Smooth muscle cell (in vitro differentiated cells): ENCODE results near the gene MAGEA1. TPM values are rescaled to one million over a fixed set of nuclear protein-coding genes. Genes with fewer than 3 reads are reported as not detected.
"Not testable (repeated sequence)": the region's sequence is repeated elsewhere in the genome, so short reads cannot be mapped to it uniquely, and the experiment has no call there.

Experiments
- DNase-seq: peaks from one replicate; lab custom pipeline; 2025; ENCODE audit not compliant: unreplicated experiment; lab: John Stamatoyannopoulos, UW
- H2AFZ ChIP-seq: fragments of 200-600 bp; sonication (generic); 2 replicates; pipeline ENCODE4 v1.6.0; 2016; ENCODE audit warnings: antibody characterized with exemption, low read depth, mild to moderate bottlenecking
- H3F3A ChIP-seq: fragments of 200-600 bp; sonication (generic); 2 replicates; pipeline ENCODE4 v1.6.0; 2017; ENCODE audit warnings: antibody characterized with exemption, low read depth
- H3K27ac ChIP-seq: fragments of 200-600 bp; sonication (generic); 2 replicates; pipeline ENCODE4 v1.5.1; 2016; ENCODE audit warnings: low read depth, mild to moderate bottlenecking
- H3K27me3 ChIP-seq: fragments of 200-600 bp; sonication (generic); 2 replicates; pipeline ENCODE4 v1.6.1; 2016; ENCODE audit warnings: low read depth, mild to moderate bottlenecking
- H3K36me3 ChIP-seq: fragments of 200-600 bp; sonication (generic); 2 replicates; pipeline ENCODE4 v1.5.1; 2016; ENCODE audit warnings: low read depth
- H3K4me1 ChIP-seq: fragments of 200-600 bp; sonication (generic); 2 replicates; pipeline ENCODE4 v1.5.1; 2016; ENCODE audit warnings: low read depth
- H3K4me2 ChIP-seq: fragments of 200-600 bp; sonication (generic); 2 replicates; pipeline ENCODE4 v1.6.0; 2016; ENCODE audit warnings: mild to moderate bottlenecking
- H3K4me3 ChIP-seq: fragments of 200-600 bp; sonication (generic); 2 replicates; pipeline ENCODE4 v1.5.1; 2016; ENCODE audit warnings: mild to moderate bottlenecking
- H3K79me2 ChIP-seq: fragments of 200-600 bp; sonication (generic); 2 replicates; pipeline ENCODE4 v1.6.0; 2016; ENCODE audit warnings: low read depth, mild to moderate bottlenecking
- H3K9ac ChIP-seq: fragments of 200-600 bp; sonication (generic); 2 replicates; pipeline ENCODE4 v1.6.0; 2016; ENCODE audit warnings: low read depth
- H3K9me3 ChIP-seq: fragments of 200-600 bp; sonication (generic); replicated peaks from 2 replicates; pipeline ENCODE4 v1.5.1; 2016; ENCODE audit warnings: low read depth
- H4K20me1 ChIP-seq: fragments of 200-600 bp; sonication (generic); 2 replicates; pipeline ENCODE4 v1.6.0; 2016; ENCODE audit warnings: low read depth
- CTCF ChIP-seq: fragments of 200-600 bp; sonication (generic); IDR thresholded peaks from 2 replicates; pipeline ENCODE4 v1.5.1; 2017; ENCODE audit warnings: borderline replicate concordance, mild to moderate bottlenecking, antibody characterized with exemption; ENCODE audit not compliant: insufficient read depth, poor library complexity, severe bottlenecking
- WGBS: methylation state at CpG from one replicate; pipeline ENCODE4 v1.1.7; 2016; ENCODE audit warnings: low lambda C conversion rate; 5-methylcytosine and 5-hydroxymethylcytosine counted together
- polyA plus RNA-seq: library from polyadenylated mRNA; unstranded; fragments of >200 nt; fragmentation: Nextera tagmentation; extraction: Ambion mirVana; gene quantifications from 2 replicates; pipeline ENCODE4 v1.2.1, GENCODE V29; 2016
- total RNA-seq: library from RNA; depleted of rRNA; stranded (reverse); fragments of >200 nt; gene quantifications from 2 replicates; pipeline ENCODE4 v1.2.3, GENCODE V29; 2014

The MAGEA1 gene, protein sequence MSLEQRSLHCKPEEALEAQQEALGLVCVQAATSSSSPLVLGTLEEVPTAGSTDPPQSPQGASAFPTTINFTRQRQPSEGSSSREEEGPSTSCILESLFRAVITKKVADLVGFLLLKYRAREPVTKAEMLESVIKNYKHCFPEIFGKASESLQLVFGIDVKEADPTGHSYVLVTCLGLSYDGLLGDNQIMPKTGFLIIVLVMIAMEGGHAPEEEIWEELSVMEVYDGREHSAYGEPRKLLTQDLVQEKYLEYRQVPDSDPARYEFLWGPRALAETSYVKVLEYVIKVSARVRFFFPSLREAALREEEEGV
- not detected in 2 replicates for total RNA-seq
- not detected in 2 replicates for polyA plus RNA-seq

- H3K27ac ChIP-seq, result no peak within 1 kb of the TSS
- no peaks in the 10 kb centered on the region for H3K27me3 ChIP-seq
- 93% methylated on average over 19 of the region's 19 CpGs for WGBS
- no peaks in the 10 kb centered on the region for H4K20me1 ChIP-seq
- TF ChIP-seq CTCF, result no peak
- H2AFZ ChIP-seq, result no peak within 1 kb of the TSS
- no peaks in the 10 kb centered on the region for H3K36me3 ChIP-seq
- no peak for DNase-seq
- no peaks in the 10 kb centered on the region for H3K79me2 ChIP-seq
- H3K4me2 ChIP-seq, result no peak within 1 kb of the TSS
- H3K4me1 ChIP-seq, result no peaks in the 10 kb centered on the region
- no peaks in the 10 kb centered on the region for H3F3A ChIP-seq
- H3K4me3 ChIP-seq, result no peak within 1 kb of the TSS
- peaks cover under 1% of the 10 kb centered on the region for H3K9me3 ChIP-seq
- H3K9ac ChIP-seq, result no peak within 1 kb of the TSS
These were observed at the start of gene MAGEA1 for GRCh38 chrX:153179131-153179530. Gene MAGEA1 (plus strand): TSS chrX:153179284. CDS start chrX:153182390, 3,106 bp downstream.

GRCh38 chrX:153132924-153133323 is 46.2 kb upstream of the MAGEA1 start:
- not testable (repeated sequence) for H3K27me3 ChIP-seq, H3K27ac ChIP-seq, H3F3A ChIP-seq, H3K4me2 ChIP-seq, H3K4me1 ChIP-seq, H2AFZ ChIP-seq, H3K79me2 ChIP-seq, H4K20me1 ChIP-seq, H3K9ac ChIP-seq, H3K4me3 ChIP-seq, DNase-seq, H3K9me3 ChIP-seq, H3K36me3 ChIP-seq
- no CpG with 5 or more reads among the region's 12 CpGs for WGBS

- H3K4me2 ChIP-seq, result not testable (repeated sequence)
- WGBS, result no CpG with 5 or more reads among the region's 4 CpGs
These were observed 40.0 kb upstream of the MAGEA1 start for GRCh38 chrX:153139074-153139473.

GRCh38 chrX:153146288-153146687 is 32.8 kb upstream of the MAGEA1 start:
- DNase-seq, H4K20me1 ChIP-seq, H2AFZ ChIP-seq, H3K4me1 ChIP-seq, H3K27me3 ChIP-seq, H3F3A ChIP-seq, H3K4me2 ChIP-seq, H3K79me2 ChIP-seq, H3K36me3 ChIP-seq, H3K4me3 ChIP-seq, H3K27ac ChIP-seq, H3K9ac ChIP-seq, H3K9me3 ChIP-seq: not testable (repeated sequence)
- WGBS, result 53% methylated on average over 2 of the region's 7 CpGs

More at GRCh38 chrX:153139074-153139473, 40.0 kb upstream of the MAGEA1 start:
- not testable (repeated sequence) for H3K9ac ChIP-seq, H3K4me3 ChIP-seq, H3K27me3 ChIP-seq, H3F3A ChIP-seq, H3K27ac ChIP-seq, DNase-seq, H3K79me2 ChIP-seq, H3K4me1 ChIP-seq, H2AFZ ChIP-seq, H3K9me3 ChIP-seq, H3K36me3 ChIP-seq, H4K20me1 ChIP-seq

- no peak overlapping the region for H3K4me2 ChIP-seq
- no peak overlapping the region for H2AFZ ChIP-seq
- H3K4me3 ChIP-seq, result no peak overlapping the region
- H3K4me1 ChIP-seq, result no peaks in the 10 kb centered on the region
- no peaks in the 10 kb centered on the region for H3K9me3 ChIP-seq
- no peaks in the 10 kb centered on the region for H3F3A ChIP-seq
- H3K27ac ChIP-seq, result no peak overlapping the region
- H4K20me1 ChIP-seq, result no peaks in the 10 kb centered on the region
- no peak for DNase-seq
- no peaks in the 10 kb centered on the region for H3K36me3 ChIP-seq
- WGBS, result 72% methylated on average over 3 of the region's 3 CpGs
- no peaks in the 10 kb centered on the region for H3K27me3 ChIP-seq
- H3K9ac ChIP-seq, result no peak overlapping the region
- no peaks in the 10 kb centered on the region for H3K79me2 ChIP-seq
- TF ChIP-seq CTCF, result no peak
These were observed 25.6 kb upstream of the MAGEA1 start for GRCh38 chrX:153153516-153153915.
